ENCODE measurements around the gene PWWP2B.

- no peak for TF ChIP-seq EP300 (IDR thresholded peaks at IDR 0.05; ENCODE audit: low read depth in 2 of 2, low read length in 2 of 2)
- no peak for TF ChIP-seq EP300 (CRISPR knock-in tag; IDR thresholded peaks at IDR 0.05; ENCODE audit: borderline replicate concordance)
- TF ChIP-seq ZNF30 (CRISPR knock-in tag; IDR thresholded peaks at IDR 0.05) = no peak
- TF ChIP-seq CTCF (CRISPR knock-in tag; IDR thresholded peaks at IDR 0.05) = no peak
Measured at GRCh38 chr10:132466520-132467463, 69.8 kb downstream of the PWWP2B start.
